OCI-M2 (cell line): ENCODE measurements around the gene AOPEP.

Experiments
- DNase-seq: peaks from one replicate; lab custom pipeline; 2025; ENCODE audit not compliant: unreplicated experiment; lab: John Stamatoyannopoulos, UW

The AOPEP gene, protein sequence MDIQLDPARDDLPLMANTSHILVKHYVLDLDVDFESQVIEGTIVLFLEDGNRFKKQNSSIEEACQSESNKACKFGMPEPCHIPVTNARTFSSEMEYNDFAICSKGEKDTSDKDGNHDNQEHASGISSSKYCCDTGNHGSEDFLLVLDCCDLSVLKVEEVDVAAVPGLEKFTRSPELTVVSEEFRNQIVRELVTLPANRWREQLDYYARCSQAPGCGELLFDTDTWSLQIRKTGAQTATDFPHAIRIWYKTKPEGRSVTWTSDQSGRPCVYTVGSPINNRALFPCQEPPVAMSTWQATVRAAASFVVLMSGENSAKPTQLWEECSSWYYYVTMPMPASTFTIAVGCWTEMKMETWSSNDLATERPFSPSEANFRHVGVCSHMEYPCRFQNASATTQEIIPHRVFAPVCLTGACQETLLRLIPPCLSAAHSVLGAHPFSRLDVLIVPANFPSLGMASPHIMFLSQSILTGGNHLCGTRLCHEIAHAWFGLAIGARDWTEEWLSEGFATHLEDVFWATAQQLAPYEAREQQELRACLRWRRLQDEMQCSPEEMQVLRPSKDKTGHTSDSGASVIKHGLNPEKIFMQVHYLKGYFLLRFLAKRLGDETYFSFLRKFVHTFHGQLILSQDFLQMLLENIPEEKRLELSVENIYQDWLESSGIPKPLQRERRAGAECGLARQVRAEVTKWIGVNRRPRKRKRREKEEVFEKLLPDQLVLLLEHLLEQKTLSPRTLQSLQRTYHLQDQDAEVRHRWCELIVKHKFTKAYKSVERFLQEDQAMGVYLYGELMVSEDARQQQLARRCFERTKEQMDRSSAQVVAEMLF

DNA sequence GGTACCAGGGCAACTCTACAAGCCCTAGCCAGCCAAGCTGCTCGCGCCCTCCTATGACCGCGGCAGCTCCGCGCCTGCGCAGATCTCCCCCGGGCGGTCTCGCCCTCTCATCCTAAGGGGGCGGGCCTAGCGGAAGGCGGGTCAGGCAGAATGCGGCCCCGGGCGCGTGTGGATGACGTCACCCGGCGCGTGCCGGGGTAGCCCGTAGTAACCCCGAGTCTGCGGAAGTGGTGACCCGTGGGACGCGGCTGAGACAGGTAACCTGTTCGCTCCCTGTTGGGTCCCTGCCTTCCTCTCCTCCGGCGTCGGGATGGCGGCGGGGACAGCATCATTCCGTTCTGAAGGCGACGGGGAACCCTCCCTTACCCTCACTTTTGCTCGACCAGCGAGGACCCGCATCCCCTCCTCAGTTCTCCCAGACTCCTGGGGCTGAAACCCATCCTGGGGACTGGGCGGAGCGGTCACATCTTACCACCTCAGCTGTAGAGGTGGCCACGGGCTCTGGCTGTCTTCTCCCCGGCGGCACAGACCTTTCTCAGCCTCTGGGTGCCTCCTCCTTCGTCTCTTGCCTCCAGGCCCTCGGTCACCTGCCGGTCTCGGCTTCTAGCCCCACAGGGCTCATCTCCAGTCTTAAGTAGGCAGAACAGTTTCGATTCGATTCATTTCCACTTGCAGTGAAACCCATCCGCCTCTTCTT, at the start of gene AOPEP:
Gene AOPEP, plus strand, starts transcription at position 205 of the 697 bp plus-strand sequence. CDS start 33,085 bp downstream, outside the sequence.
- peak; percentile 59 for DNase-seq

DNA sequence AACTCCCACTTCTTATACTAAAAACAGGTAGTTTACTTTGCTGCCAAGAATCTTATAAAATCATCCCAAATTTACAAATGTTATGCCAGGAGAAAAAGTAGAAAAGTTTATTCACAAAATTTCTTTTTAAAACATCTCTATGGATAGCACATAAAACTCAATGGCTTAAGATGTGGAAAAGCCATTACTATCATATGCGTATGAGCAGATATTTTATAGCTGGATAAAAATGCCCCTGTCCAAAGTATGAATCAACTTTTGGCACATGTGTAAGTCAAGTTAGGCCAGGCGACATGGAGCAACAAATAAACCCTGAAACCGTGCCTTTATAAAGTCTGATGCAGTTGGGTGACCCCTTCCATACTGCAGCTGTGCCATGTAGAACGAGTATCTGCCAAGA, 48.6 kb upstream of the AOPEP start:
- DNase-seq, result no peak

DNA sequence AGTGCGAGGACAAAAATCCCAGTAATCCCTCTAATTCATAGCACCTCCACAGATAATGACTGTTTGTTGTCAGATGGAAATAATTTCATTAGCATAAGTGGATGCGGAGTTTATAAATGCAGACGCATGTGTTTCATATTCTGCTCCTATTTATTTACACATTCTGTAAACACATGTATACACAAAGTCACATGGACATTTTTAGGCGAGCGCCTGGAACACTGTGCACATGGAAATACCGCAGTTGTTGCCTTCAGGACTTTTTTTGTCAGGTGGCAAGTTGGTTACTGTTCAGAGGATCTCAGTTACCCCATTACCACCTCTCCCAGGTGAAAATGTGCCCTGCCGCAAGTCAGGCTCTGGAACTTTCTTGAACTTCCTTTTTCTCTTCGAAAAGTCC, 46.9 kb upstream of the AOPEP start:
- DNase-seq, result no peak

DNA sequence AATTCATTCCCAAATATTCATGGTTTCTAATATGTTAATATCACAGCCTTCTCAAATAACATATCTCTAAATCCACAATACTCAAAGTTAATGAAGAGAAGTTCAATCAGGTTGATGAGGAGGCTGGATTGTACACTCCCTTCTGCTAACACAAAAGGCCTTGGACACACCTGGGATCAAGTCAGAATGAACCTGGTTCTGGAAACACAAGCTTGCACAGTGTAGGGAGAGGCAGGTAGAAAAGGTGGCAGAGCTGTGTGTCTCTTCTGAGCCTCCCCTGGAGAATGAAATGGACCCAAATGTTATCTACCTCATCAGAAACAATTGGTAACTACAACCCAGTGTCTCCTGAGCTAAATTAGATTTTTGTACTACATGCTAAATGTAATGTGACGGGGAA, 46.5 kb upstream of the AOPEP start:
- no peak for DNase-seq

DNA sequence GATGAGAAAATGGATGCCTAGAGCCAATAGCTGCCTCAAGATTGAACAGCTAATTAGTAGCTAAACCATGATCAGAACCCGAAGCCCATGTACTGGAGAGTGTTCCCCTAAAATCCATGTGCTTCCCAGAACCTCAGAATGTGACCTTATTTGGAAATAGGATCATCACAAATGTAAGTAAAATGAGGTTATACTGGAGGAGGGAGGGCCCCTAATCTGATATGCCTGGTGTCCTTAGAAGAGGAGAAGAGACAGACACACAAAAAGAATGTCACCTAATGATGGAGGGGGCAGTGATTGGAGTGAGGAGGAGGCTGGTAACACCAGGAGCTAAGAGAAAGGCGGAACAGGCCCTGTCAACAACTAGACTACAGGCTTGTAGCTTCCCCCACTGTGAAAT, 45.9 kb upstream of the AOPEP start:
- no peak for DNase-seq

DNA sequence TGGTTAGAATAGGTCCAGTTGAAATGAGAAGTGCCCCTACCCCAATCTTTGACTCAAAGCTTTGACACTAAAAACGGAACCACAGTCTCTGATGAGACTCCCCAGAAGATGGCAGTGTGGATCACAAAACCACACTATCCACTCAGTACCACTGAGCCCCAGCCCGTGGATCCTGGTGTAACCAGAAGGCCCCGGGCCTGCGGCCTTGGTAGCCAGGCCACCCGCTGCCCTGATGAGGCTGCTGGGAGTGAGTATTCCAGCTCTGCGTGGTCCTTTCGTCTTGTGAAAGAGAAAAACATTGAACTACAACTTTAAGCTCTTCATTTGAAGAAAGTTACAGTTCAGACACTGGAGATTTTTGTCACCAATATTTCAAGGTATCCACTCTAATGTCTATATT, 45.0 kb upstream of the AOPEP start:
- DNase-seq, result peak; percentile 6

DNA sequence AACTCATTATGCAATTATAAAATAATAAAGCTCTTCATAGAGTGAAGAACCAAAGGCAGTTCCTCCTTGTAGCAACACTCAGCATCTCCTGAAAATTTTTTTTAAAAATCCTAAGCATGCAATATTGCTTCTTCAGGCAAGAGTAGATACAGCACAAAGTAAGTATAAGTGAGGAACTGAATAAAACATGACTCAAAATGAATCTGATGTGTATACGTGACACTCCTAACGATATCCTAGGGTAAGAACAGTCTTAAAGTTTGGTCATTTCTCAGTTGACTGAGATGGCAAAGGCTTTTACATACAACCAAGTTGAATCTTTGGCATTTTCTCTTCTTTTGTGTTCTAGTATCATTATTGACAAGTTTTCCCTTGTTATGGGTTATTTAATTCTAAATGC, 41.1 kb upstream of the AOPEP start:
- no peak for DNase-seq

DNA sequence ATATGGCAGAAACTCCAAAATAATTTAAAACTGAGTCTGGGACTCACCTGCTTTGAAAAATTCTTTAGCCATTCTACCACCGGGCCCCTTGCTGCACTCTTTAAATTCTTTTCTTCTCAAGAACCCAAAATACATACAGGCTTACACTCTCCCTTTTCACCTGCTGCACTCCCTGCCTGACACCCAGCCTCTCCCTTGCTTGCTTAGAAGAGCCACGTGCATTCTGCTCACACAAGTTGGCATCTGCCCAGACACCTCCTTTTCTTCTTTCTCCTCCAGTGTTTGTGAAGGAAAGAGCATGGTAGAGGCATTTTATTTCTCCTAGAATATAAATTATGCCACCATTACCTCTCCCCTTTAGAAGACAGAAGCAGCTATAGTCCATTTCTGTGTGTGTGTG, 39.0 kb upstream of the AOPEP start:
- no peak for DNase-seq

DNA sequence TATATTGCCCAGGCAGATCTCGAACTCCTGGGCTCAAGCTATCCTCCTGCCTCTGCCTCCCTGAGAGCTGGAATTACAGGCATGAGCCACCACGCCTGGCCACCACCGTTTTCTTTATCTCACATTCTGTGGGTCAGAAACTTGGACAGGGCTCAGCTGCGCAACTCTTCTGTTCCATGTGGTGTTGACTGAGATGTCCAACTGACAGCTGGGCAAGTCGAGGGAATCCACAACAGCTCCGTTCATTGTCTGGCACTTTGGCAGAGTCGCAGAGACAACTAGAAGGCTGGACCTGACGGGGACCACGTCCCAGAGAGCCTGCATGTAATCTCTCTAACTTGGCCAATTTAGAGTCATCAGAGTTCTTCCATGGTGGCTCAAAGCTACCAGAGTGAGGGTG, 36.2 kb upstream of the AOPEP start:
- no peak for DNase-seq

DNA sequence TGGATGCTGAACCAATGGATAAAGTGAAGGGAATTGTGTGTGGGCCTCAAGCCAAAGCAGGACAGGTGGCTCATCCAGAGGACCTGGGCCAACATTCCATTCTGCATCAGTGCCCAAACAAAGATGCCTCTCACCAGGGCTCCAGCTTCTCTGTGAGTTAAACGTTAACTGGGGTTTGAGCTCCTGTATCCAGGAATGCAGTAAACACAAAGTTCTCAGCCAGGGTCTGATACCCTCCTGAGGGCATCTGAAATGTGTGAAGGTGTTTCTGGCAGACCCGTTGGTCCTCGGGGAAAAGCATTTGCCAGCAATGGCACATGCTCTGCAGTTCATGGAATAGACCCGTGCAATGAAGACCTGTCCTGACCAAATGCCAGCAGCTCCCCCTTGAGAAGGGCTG, 33.9 kb upstream of the AOPEP start:
- DNase-seq, result no peak

DNA sequence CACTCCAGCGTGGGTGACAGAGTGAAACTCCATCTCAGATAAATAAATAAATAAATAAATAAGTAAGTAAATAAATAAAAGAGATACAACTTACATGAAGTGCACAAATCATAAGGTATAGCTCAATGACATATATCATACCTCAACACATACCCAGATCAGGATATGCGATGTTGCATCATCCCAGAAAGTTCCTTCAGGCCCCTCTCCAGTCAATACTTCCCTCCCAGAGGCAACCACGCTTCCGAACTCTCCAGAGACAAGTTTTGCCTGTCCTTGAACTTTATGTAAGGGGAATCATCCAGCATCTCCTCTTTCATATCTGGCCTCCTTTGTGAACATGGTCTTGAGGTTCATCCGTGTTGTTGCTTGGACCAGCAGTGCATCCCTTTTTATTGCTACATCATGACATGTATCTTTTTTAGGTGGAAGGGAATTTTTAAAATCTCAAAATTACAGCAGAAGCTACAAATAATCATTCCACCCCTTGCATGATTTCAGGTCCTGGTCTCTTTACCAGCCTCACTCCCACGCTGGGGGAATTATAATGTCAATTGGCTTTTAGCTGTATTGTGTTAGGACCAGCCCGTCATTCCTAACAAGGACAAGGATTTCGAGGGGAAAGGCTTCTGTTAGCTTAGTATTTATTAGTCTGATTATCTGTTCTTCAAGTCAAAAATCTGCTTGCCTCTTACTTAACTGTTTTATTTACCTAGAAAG, 32.9 kb upstream of the AOPEP start:
- no peak for DNase-seq

DNA sequence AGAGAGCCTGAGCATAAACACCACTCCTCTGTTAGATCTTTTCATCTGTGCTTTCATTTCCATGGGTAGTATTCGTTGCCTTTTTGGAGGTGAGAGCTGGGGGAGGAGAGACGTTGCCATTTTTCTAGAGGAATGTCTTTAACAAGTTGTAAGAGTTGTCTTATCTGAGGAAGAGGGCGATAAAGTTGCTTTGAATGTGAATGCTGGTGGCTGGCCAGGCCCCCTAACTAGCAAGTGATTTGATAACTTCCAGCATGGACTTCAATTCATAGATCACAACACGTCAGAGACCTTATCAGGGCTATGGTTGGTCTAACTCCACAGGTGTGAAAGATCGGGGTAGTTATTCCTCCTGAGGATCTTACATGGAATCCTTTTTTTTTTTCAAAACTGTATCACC, 30.0 kb upstream of the AOPEP start:
- DNase-seq, result no peak

DNA sequence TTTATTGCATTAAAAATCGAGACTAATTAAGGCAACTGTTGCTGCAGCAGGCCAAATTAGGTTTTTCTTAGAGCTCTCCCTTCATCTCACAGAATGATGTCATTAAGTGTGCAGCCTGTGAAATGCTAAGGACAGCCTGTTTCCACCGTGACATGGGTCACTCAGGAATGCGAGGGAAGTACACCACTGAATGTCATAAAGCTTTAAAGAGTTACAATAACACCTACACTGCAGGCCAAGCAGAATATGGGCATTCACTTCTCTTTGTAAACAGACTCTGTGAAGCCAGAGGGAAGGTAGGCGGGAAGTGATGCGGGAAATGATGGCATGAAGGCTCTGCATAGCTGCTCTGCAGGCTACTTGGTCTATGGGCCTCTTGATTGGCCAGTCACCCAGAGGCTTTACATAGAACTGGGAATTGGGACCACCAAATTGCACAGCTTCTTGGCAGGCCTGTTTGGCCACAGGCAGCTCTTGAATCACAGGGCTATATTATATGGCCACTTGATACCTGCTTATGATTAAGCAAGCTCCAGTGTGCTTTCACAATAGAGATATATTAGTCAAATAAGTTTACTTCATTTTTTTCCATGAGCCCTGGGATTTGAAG, 28.4 kb upstream of the AOPEP start:
- DNase-seq, result no peak

DNA sequence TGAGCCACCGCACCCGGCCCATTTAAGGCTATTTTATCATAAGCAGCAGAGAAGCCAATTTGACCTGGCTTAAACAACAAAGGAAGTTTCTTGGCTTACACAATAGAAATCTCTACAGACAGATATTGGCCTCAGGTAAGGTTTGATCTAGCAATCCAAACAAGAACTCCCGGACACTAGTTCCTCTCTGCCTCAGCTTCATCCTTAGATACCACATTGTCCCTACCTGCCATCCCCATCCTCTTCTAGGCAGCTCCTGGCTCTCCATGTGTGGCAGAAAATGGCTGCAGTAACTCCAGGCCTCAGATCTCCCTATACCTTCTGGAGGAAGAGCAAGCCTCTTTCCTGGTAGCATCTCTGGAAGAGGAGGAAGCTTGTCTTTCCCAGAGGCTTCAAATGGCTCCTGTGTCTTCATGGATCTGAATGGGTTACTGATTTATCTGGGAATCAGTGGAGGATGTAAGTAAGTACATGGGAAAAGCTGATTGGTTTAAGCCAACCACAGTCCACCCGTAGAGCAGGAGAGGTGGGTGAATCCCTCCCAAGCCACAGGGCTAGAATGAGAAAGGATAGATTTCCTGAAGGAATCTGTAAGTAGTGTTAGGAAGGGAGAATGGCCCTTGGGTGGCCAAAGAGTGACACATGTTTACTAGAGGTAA, 26.7 kb upstream of the AOPEP start:
- DNase-seq, result no peak

DNA sequence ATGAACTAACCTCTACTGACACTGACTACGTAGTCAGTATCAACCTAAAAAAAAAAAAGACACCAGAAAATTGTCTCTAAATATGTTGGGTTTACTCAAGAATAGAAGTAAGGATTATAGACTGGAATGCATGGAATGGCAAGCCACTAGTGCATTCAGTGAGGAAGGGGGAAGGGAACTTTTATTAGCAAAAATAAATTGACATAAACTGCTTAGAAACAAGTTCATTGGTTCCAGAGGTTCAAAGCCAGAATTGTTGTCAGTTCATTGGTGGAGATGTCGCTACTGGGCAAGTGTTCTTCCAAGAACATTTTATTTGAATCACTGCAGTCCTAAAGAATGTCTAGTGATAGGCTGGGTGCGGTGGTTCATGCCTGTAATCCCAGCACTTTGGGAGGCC, 26.1 kb upstream of the AOPEP start:
- DNase-seq, result no peak

DNA sequence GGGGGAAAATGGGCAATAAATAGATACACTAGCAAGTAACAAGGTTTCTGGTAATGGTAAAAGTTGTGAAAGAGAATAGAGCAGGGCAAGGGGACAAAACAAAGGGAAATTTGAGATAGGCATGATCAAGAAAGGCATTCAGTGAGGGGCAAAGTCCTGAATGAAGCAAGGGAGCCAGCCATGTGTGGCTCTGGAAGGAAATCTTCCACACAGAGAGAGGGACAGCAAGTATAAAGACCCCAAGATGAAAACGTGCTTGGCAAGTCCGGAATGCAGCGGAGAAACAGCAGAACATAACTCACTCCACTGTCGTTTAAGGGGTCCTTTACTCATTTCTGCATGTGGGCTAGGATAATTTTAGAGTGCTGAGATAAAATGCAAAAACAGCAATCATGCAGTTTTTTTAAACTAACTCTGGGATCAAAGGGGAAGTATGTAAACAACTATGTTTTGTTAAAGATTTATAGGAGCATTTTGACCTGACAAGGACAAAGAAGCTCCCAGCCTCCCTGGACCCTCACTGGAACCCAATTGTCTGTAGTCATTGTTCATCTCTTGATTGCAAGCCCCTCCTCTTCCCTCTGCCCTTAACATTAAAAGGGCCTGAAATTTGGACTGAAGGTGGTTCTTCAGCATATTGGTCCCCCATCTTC, 22.9 kb upstream of the AOPEP start:
- DNase-seq, result no peak

DNA sequence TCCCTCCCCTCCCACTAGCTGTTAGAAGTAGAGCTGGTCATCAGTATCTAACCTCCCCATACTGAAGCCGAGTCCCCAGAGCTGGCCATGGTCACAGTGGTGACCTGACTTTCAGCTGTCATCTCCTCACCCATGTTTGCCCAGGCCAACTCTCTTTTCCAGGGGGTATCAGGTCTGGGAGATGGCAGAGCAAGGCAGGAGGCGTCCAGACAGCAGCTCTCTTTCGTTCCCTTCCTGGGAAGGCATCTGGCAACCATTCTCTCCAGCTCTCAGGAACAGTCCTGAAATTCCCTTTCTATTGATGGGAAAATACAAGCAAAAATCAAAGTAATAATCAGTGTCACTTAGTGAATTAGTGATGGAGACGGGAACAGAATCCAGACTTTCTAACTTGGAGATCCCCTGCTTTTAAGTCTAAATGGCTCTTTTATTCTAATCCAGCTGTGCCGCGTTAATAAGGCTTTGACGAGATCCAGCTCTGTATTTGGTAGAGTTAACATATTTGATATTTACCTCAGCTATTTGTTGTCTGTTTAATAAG, 21.3 kb upstream of the AOPEP start:
- no peak for DNase-seq

DNA sequence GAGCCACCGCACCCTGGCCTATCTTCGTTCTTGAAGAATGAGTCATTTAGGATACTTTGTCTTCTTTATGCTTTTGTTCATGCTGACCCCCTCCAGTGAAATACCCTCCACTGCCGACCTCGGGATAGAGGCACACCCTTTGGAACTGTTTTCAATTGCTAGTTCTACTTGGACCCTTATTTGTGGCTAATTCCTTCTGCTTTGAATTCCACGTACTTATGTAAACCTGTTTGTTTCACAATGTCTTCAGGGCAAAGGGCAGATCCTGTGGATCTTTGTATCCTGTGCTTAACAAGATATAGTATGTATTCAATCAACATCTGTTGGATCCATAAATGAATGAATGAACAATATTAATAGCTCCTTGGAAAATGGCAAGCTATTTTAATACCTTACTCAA, 19.6 kb upstream of the AOPEP start:
- DNase-seq, result no peak

DNA sequence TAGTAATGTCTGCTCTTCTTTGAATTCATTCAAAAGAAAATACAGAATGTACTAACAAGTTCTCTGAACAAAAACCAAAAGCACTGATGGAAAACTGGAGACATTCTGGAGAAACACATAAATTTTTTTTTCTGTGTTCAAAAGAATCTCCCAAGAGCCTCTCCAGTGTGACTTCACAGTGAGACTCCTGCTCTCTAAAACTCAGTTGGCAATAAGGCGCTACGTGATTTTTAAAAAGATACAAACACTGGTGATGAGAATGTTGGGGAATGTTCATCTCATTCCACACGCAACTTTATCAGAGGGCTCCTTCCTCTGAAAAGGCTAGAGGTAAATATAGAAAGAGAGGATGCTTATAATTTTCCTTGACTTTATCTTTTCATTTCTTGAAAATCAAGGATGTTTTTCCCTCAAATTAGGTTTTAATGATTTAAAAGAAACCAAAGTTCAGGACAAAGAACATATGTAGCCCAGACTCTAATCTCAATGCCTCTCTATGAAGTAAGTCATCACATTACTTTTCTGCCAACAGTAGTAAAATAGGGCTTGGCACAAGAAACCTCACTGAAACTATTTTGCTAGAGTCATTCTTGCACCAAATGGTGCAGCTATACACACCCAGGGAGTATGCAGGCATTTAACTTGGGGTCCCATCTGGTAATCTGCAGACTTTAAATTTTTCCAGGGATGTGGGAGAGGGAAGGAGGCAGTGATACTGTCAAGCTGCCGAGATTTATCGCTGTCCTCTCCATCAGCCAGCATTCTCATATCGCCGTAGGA, 12.9 kb upstream of the AOPEP start:
- DNase-seq, result no peak
